ENCODE measurements around the gene ABCC1.

- no peak for TF ChIP-seq CTCF (IDR thresholded peaks at IDR 0.05)
- TF ChIP-seq POLR2A (IDR thresholded peaks at IDR 0.05): no peak
Measured at GRCh38 chr16:16158741-16159374, 209.4 kb downstream of the ABCC1 start.
